GM23248 (cell line): ENCODE measurements around the gene HLA-DQA1.

ENCODE experiments used
- EZH2 ChIP-seq: fragments of 200-600 bp; sonication (generic); IDR thresholded peaks from 2 replicates; pipeline ENCODE4 v1.6.1; 2018; ENCODE audit warnings: antibody characterized with exemption, mild to moderate bottlenecking; ENCODE audit not compliant: insufficient read depth, poor library complexity, severe bottlenecking
- EZH2phosphoT487 ChIP-seq: fragments of 200-600 bp; sonication (generic); IDR thresholded peaks from 2 replicates; pipeline ENCODE4 v1.6.1; 2018; ENCODE audit warnings: antibody characterized with exemption, moderate library complexity, mild to moderate bottlenecking, low read depth; ENCODE audit not compliant: insufficient read depth

- TF ChIP-seq EZH2 = no peak
- TF ChIP-seq EZH2phosphoT487 = no peak
Measured at GRCh38 chr6:32621372-32621771, 15.8 kb upstream of the HLA-DQA1 start.
